ENCODE data around the gene INIP.

Gene INIP

GRCh38 chr9:112755016-112755427 lies 37.1 kb upstream of the INIP start:
- H3K4me3 ChIP-seq (ENCODE audit: low read length), result no peak overlapping the region
- no peaks in the 10 kb centered on the region for H3K9me3 ChIP-seq (ENCODE audit: control insufficient read depth, insufficient read depth, low read length)
- no peak for DNase-seq (ENCODE audit: low read depth, low spot score)
- H3K36me3 ChIP-seq (ENCODE audit: control insufficient read depth, insufficient read depth, low read length), result no peaks in the 10 kb centered on the region
- no peaks in the 10 kb centered on the region for H3K27me3 ChIP-seq (ENCODE audit: control insufficient read depth, insufficient read depth, low read length)
- H3K27ac ChIP-seq (ENCODE audit: low read length), result no peak overlapping the region
- no CpG with 5 or more reads among the region's 5 CpGs for WGBS (ENCODE audit: insufficient coverage, insufficient read length)
- H3K4me1 ChIP-seq (ENCODE audit: control insufficient read depth, insufficient read depth, low read length), result peaks cover 4% of the 10 kb centered on the region; the same call in 1 of the 2 replicates

GRCh38 chr9:112754578-112754977 lies 36.7 kb upstream of the INIP start:
- no peak overlapping the region for H3K4me3 ChIP-seq (ENCODE audit: low read length)
- no peak for DNase-seq (ENCODE audit: low read depth, low spot score)
- no peaks in the 10 kb centered on the region for H3K36me3 ChIP-seq (ENCODE audit: control insufficient read depth, insufficient read depth, low read length)
- no peaks in the 10 kb centered on the region for H3K27me3 ChIP-seq (ENCODE audit: control insufficient read depth, insufficient read depth, low read length)
- peaks cover 4% of the 10 kb centered on the region; the same call in 1 of the 2 replicates for H3K4me1 ChIP-seq (ENCODE audit: control insufficient read depth, insufficient read depth, low read length)
- no peaks in the 10 kb centered on the region for H3K9me3 ChIP-seq (ENCODE audit: control insufficient read depth, insufficient read depth, low read length)
- H3K27ac ChIP-seq (ENCODE audit: low read length), result no peak overlapping the region
- WGBS (ENCODE audit: insufficient coverage, insufficient read length), result no CpG with 5 or more reads among the region's 3 CpGs

GRCh38 chr9:112753725-112754124 lies 35.8 kb upstream of the INIP start:
- DNase-seq (ENCODE audit: low read depth, low spot score), result no peak
- H3K27ac ChIP-seq (ENCODE audit: low read length), result no peak overlapping the region
- no peaks in the 10 kb centered on the region for H3K9me3 ChIP-seq (ENCODE audit: control insufficient read depth, insufficient read depth, low read length)
- peaks cover 4% of the 10 kb centered on the region; the same call in 1 of the 2 replicates for H3K4me1 ChIP-seq (ENCODE audit: control insufficient read depth, insufficient read depth, low read length)
- WGBS (ENCODE audit: insufficient coverage, insufficient read length), result no CpG with 5 or more reads among the region's 2 CpGs
- H3K27me3 ChIP-seq (ENCODE audit: control insufficient read depth, insufficient read depth, low read length), result no peaks in the 10 kb centered on the region
- H3K4me3 ChIP-seq (ENCODE audit: low read length), result no peak overlapping the region
- no peaks in the 10 kb centered on the region for H3K36me3 ChIP-seq (ENCODE audit: control insufficient read depth, insufficient read depth, low read length)

GRCh38 chr9:112752334-112753125 lies 34.6 kb upstream of the INIP start:
- no peak for DNase-seq (ENCODE audit: low read depth, low spot score)
- Histone ChIP-seq H3K9me3 (ENCODE audit: control insufficient read depth, insufficient read depth, low read length) (no peaks in the 10 kb centered on the region), H3K27me3 (ENCODE audit: control insufficient read depth, insufficient read depth, low read length) (no peaks in the 10 kb centered on the region), H3K36me3 (ENCODE audit: control insufficient read depth, insufficient read depth, low read length) (no peaks in the 10 kb centered on the region), H3K27ac (ENCODE audit: low read length) (no peak overlapping the region), H3K4me3 (ENCODE audit: low read length) (no peak overlapping the region), H3K4me1 (ENCODE audit: control insufficient read depth, insufficient read depth, low read length) (peaks cover 4% of the 10 kb centered on the region; the same call in 1 of the 2 replicates)
- no CpG with 5 or more reads among the region's 6 CpGs for WGBS (ENCODE audit: insufficient coverage, insufficient read length)

GRCh38 chr9:112751056-112751795 lies 33.3 kb upstream of the INIP start:
- H3K4me1 ChIP-seq (ENCODE audit: control insufficient read depth, insufficient read depth, low read length), result peaks cover 4% of the 10 kb centered on the region; the same call in 1 of the 2 replicates
- no peak for DNase-seq (ENCODE audit: low read depth, low spot score)
- no peak overlapping the region for H3K27ac ChIP-seq (ENCODE audit: low read length)
- H3K4me3 ChIP-seq (ENCODE audit: low read length), result peak overlapping the region; percentile 79
- WGBS (ENCODE audit: insufficient coverage, insufficient read length), result no CpG with 5 or more reads among the region's 49 CpGs
- H3K9me3 ChIP-seq (ENCODE audit: control insufficient read depth, insufficient read depth, low read length), result no peaks in the 10 kb centered on the region
- H3K36me3 ChIP-seq (ENCODE audit: control insufficient read depth, insufficient read depth, low read length), result no peaks in the 10 kb centered on the region
- H3K27me3 ChIP-seq (ENCODE audit: control insufficient read depth, insufficient read depth, low read length), result no peaks in the 10 kb centered on the region

GRCh38 chr9:112750764-112751055 lies 32.8 kb upstream of the INIP start:
- H3K4me1 ChIP-seq (ENCODE audit: control insufficient read depth, insufficient read depth, low read length), result peaks cover 4% of the 10 kb centered on the region; the same call in 1 of the 2 replicates
- no peaks in the 10 kb centered on the region for H3K27me3 ChIP-seq (ENCODE audit: control insufficient read depth, insufficient read depth, low read length)
- WGBS (ENCODE audit: insufficient coverage, insufficient read length), result no CpG with 5 or more reads among the region's 50 CpGs
- no peaks in the 10 kb centered on the region for H3K36me3 ChIP-seq (ENCODE audit: control insufficient read depth, insufficient read depth, low read length)
- H3K4me3 ChIP-seq (ENCODE audit: low read length), result peak overlapping the region; percentile 79
- DNase-seq (ENCODE audit: low read depth, low spot score), result no peak
- no peaks in the 10 kb centered on the region for H3K9me3 ChIP-seq (ENCODE audit: control insufficient read depth, insufficient read depth, low read length)
- no peak overlapping the region for H3K27ac ChIP-seq (ENCODE audit: low read length)

- Histone ChIP-seq H3K27ac (ENCODE audit: low read length) (no peak within 1 kb of the TSS), H3K4me1 (ENCODE audit: control insufficient read depth, insufficient read depth, low read length) (peaks cover 4% of the 10 kb centered on the region; the same call in 1 of the 2 replicates), H3K4me3 (ENCODE audit: low read length) (peak within 1 kb of the TSS; percentile 79), H3K27me3 (ENCODE audit: control insufficient read depth, insufficient read depth, low read length) (no peaks in the 10 kb centered on the region), H3K36me3 (ENCODE audit: control insufficient read depth, insufficient read depth, low read length) (no peaks in the 10 kb centered on the region), H3K9me3 (ENCODE audit: control insufficient read depth, insufficient read depth, low read length) (no peaks in the 10 kb centered on the region)
- peak; percentile 63 for DNase-seq (ENCODE audit: low read depth, low spot score)
- WGBS (ENCODE audit: insufficient coverage, insufficient read length), result no CpG with 5 or more reads among the region's 49 CpGs
Measured at GRCh38 chr9:112750016-112750763, 32.3 kb upstream of the INIP start, which contains the start of gene SNX30. SNX30 (plus strand) TSS chr9:112750760; CDS start chr9:112751002, 242 bp downstream.

- no peaks in the 10 kb centered on the region for H3K27me3 ChIP-seq (ENCODE audit: control insufficient read depth, insufficient read depth, low read length)
- no CpG with 5 or more reads among the region's 7 CpGs for WGBS (ENCODE audit: insufficient coverage, insufficient read length)
- no peak overlapping the region for H3K4me3 ChIP-seq (ENCODE audit: low read length)
- H3K9me3 ChIP-seq (ENCODE audit: control insufficient read depth, insufficient read depth, low read length), result no peaks in the 10 kb centered on the region
- H3K27ac ChIP-seq (ENCODE audit: low read length), result no peak overlapping the region
- peaks cover 4% of the 10 kb centered on the region; the same call in 1 of the 2 replicates for H3K4me1 ChIP-seq (ENCODE audit: control insufficient read depth, insufficient read depth, low read length)
- DNase-seq (ENCODE audit: low read depth, low spot score), result no peak
- H3K36me3 ChIP-seq (ENCODE audit: control insufficient read depth, insufficient read depth, low read length), result no peaks in the 10 kb centered on the region
Measured at GRCh38 chr9:112747094-112747493, 29.2 kb upstream of the INIP start.

- no peaks in the 10 kb centered on the region for H3K36me3 ChIP-seq (ENCODE audit: control insufficient read depth, insufficient read depth, low read length)
- H3K9me3 ChIP-seq (ENCODE audit: control insufficient read depth, insufficient read depth, low read length), result no peaks in the 10 kb centered on the region
- no peak overlapping the region for H3K27ac ChIP-seq (ENCODE audit: low read length)
- H3K27me3 ChIP-seq (ENCODE audit: control insufficient read depth, insufficient read depth, low read length), result no peaks in the 10 kb centered on the region
- no CpG with 5 or more reads among the region's 4 CpGs for WGBS (ENCODE audit: insufficient coverage, insufficient read length)
- no peak for DNase-seq (ENCODE audit: low read depth, low spot score)
- no peaks in the 10 kb centered on the region for H3K4me1 ChIP-seq (ENCODE audit: control insufficient read depth, insufficient read depth, low read length)
- H3K4me3 ChIP-seq (ENCODE audit: low read length), result no peak overlapping the region
Measured at GRCh38 chr9:112744177-112744576, 26.3 kb upstream of the INIP start.

- H3K4me1 ChIP-seq (ENCODE audit: control insufficient read depth, insufficient read depth, low read length), result no peaks in the 10 kb centered on the region
- H3K36me3 ChIP-seq (ENCODE audit: control insufficient read depth, insufficient read depth, low read length), result no peaks in the 10 kb centered on the region
- no peak overlapping the region for H3K27ac ChIP-seq (ENCODE audit: low read length)
- no peak overlapping the region for H3K4me3 ChIP-seq (ENCODE audit: low read length)
- WGBS (ENCODE audit: insufficient coverage, insufficient read length), result no CpG with 5 or more reads among the region's 3 CpGs
- no peaks in the 10 kb centered on the region for H3K27me3 ChIP-seq (ENCODE audit: control insufficient read depth, insufficient read depth, low read length)
- DNase-seq (ENCODE audit: low read depth, low spot score), result no peak
- H3K9me3 ChIP-seq (ENCODE audit: control insufficient read depth, insufficient read depth, low read length), result no peaks in the 10 kb centered on the region
Measured at GRCh38 chr9:112743216-112743836, 25.4 kb upstream of the INIP start.
